Thyroid gland (tissue), 4 donors: ENCODE measurements around the gene CCL8. TPM values are rescaled to one million over a fixed set of nuclear protein-coding genes. Genes with fewer than 3 reads are reported as not detected.

Experiments used
- DNase-seq, 2 donors: peaks; one replicate each; pipeline ENCODE4 v3.0.0-alpha.2; 2019
- H3K27ac ChIP-seq, 3 donors: fragments of 200-600 bp; sonication (generic); 1 replicate in 2 of 3; 2 replicates in 1 of 3; pipeline ENCODE4 v1.5.1; 2016 to 2019; ENCODE audit warnings: mild to moderate bottlenecking in 1 of 3, moderate library complexity in 1 of 3
- H3K27me3 ChIP-seq: fragments of 200-600 bp; sonication (generic); one replicate; pipeline ENCODE4 v1.5.1; 2019
- H3K36me3 ChIP-seq, 2 donors: fragments of 200-600 bp; sonication (generic); one replicate each; pipeline ENCODE4 v1.5.1; 2016 to 2019
- H3K4me1 ChIP-seq, 2 donors: fragments of 200-600 bp; sonication (generic); one replicate each; pipeline ENCODE4 v1.5.1; 2017 to 2019
- H3K4me3 ChIP-seq, 3 donors: fragments of 200-600 bp; sonication (generic); replicated peaks in 1 of 3; 1 replicate in 2 of 3; 2 replicates in 1 of 3; pipeline ENCODE4 v1.5.1; 2016; ENCODE audit warnings: mild to moderate bottlenecking in 1 of 3
- H3K9me3 ChIP-seq: fragments of 200-600 bp; sonication (generic); one replicate; pipeline ENCODE4 v1.5.1; 2017
- CTCF ChIP-seq, 6 experiments: fragments of 200-600 bp in 3 of 6; fragments of 450-650 bp in 3 of 6; sonication (generic) in 3 of 6; IDR thresholded peaks; one replicate each; pipeline ENCODE4 v1.5.1; 2016 to 2019; ENCODE audit warnings: antibody characterized with exemption in 6 of 6, mild to moderate bottlenecking in 2 of 6, inconsistent platforms in 1 of 6, moderate library complexity in 1 of 6
- POLR2A ChIP-seq, 2 donors: fragments of 450-650 bp; IDR thresholded peaks; one replicate each; pipeline ENCODE4 v1.6.1; 2017; ENCODE audit warnings: antibody characterized with exemption in 2 of 2, mild to moderate bottlenecking in 2 of 2, moderate library complexity in 1 of 2
- WGBS, 2 donors: methylation state at CpG; one replicate each; pipeline ENCODE4 v1.1.5; 2017; 5-methylcytosine and 5-hydroxymethylcytosine counted together
- intact Hi-C: fragments of 100-400 bp; cut with DNase I; formaldehyde crosslinking; loops from one replicate; pipeline ENCODE4 v1.15.1; 2023
- total RNA-seq, 4 donors: library from RNA; depleted of rRNA; stranded (reverse); fragments of >200 nt; gene quantifications; one replicate each; pipeline ENCODE4 v1.2.3, GENCODE V29; 2016

Gene CCL8
- total RNA-seq: not detected

- no peaks in the 10 kb centered on the region for H3K9me3 ChIP-seq
- no peaks in the 10 kb centered on the region for H3K36me3 ChIP-seq
- no peak within 1 kb of the TSS for H3K4me3 ChIP-seq
- intact Hi-C loops: no loop called here
- no peaks in the 10 kb centered on the region for H3K27me3 ChIP-seq
- peaks cover 0 to under 1% of the 10 kb centered on the region in 2 donors for H3K4me1 ChIP-seq
- TF ChIP-seq POLR2A (IDR thresholded peaks at IDR 0.05): no peak
- TF ChIP-seq CTCF (IDR thresholded peaks at IDR 0.05): no peak
- WGBS, 2 donors: 48 to 49% methylated on average over 2 of the region's 2 CpGs
- no peak within 1 kb of the TSS for H3K27ac ChIP-seq
- DNase-seq: no peak
Observed at GRCh38 chr17:34319039-34319483, at the start of gene CCL8. Gene CCL8 (plus strand): TSS chr17:34319435. CDS start chr17:34319502, 67 bp downstream.

- no peak for TF ChIP-seq CTCF (IDR thresholded peaks at IDR 0.05)
- no peak for TF ChIP-seq POLR2A (IDR thresholded peaks at IDR 0.05)
- intact Hi-C loops: no loop called here
- Histone ChIP-seq H3K9me3 (no peaks in the 10 kb centered on the region), H3K4me3 (no peak within 1 kb of the TSS), H3K27ac (no peak within 1 kb of the TSS), H3K27me3 (no peaks in the 10 kb centered on the region), H3K36me3 (no peaks in the 10 kb centered on the region), H3K4me1 (no peaks in the 10 kb centered on the region)
- DNase-seq: no peak
- 53 to 59% methylated on average over 1 of the region's 1 CpG for WGBS, 2 donors
Observed at GRCh38 chr17:34269969-34270368, 49.3 kb upstream of the CCL8 start, which contains the start of gene CCL7. Gene CCL7 (plus strand): TSS chr17:34270221. CDS start chr17:34270291, 70 bp downstream.

- WGBS, 2 donors: 0 to 3% methylated on average over 1 of the region's 1 CpG
- TF ChIP-seq CTCF (IDR thresholded peaks at IDR 0.05) (no peak), POLR2A (IDR thresholded peaks at IDR 0.05) (no peak)
- intact Hi-C loops: no loop called here
- H3K27me3 ChIP-seq: no peaks in the 10 kb centered on the region
- H3K4me3 ChIP-seq: no peak overlapping the region
- H3K27ac ChIP-seq: no peak overlapping the region
- H3K9me3 ChIP-seq: no peaks in the 10 kb centered on the region
- no peak for DNase-seq
- no peaks in the 10 kb centered on the region for H3K36me3 ChIP-seq
- no peaks in the 10 kb centered on the region for H3K4me1 ChIP-seq
Observed at GRCh38 chr17:34275881-34276280, 43.4 kb upstream of the CCL8 start.

GRCh38 chr17:34276826-34277225, 42.4 kb upstream of the CCL8 start:
- no peak for TF ChIP-seq POLR2A (IDR thresholded peaks at IDR 0.05)
- TF ChIP-seq CTCF (IDR thresholded peaks at IDR 0.05): no peak
- intact Hi-C loops: no loop called here
- no peak for DNase-seq
- WGBS, 2 donors: 62 to 65% methylated on average over 4 of the region's 4 CpGs
- Histone ChIP-seq H3K4me1 (no peaks in the 10 kb centered on the region), H3K4me3 (no peak overlapping the region), H3K36me3 (no peaks in the 10 kb centered on the region), H3K9me3 (no peaks in the 10 kb centered on the region), H3K27me3 (no peaks in the 10 kb centered on the region), H3K27ac (no peak overlapping the region)

- Histone ChIP-seq H3K27ac (no peak overlapping the region), H3K27me3 (no peaks in the 10 kb centered on the region), H3K36me3 (no peaks in the 10 kb centered on the region), H3K4me1 (no peaks in the 10 kb centered on the region), H3K9me3 (no peaks in the 10 kb centered on the region), H3K4me3 (no peak overlapping the region)
- intact Hi-C loops: no loop called here
- TF ChIP-seq CTCF (IDR thresholded peaks at IDR 0.05) (no peak), POLR2A (IDR thresholded peaks at IDR 0.05) (no peak)
- 80 to 81% methylated on average over 6 of the region's 6 CpGs for WGBS, 2 donors
- DNase-seq: no peak
Observed at GRCh38 chr17:34283571-34283970, 35.7 kb upstream of the CCL8 start.
